GM23338 (cell line): Measurements from ENCODE around the gene ELOVL2. TPM values are rescaled to one million over a fixed set of nuclear protein-coding genes. Genes with fewer than 3 reads are reported as not detected.

Experiments
- ATAC-seq: fragments of 200-7000 bp; cut with Tn5 transposase; 3 replicates; pipeline ENCODE4 v1.9.1; 2020
- DNase-seq: peaks from one replicate; pipeline ENCODE4 v3.0.0-alpha.2; 2015; ENCODE audit warnings: low spot score
- H2AFZ ChIP-seq: fragments of 200-600 bp; sonication (generic); 2 replicates; pipeline ENCODE4 v1.8.0; 2016; ENCODE audit warnings: antibody characterized with exemption, mild to moderate bottlenecking, moderate library complexity
- H3F3A ChIP-seq: fragments of 200-600 bp; sonication (generic); replicated peaks from 2 replicates; pipeline ENCODE4 v1.8.0; 2017; ENCODE audit warnings: antibody characterized with exemption, mixed run types, low read depth
- H3K27ac ChIP-seq: fragments of 200-600 bp; sonication (generic); 2 replicates; pipeline ENCODE4 v1.6.1; 2016; ENCODE audit warnings: low read depth
- H3K27me3 ChIP-seq: fragments of 200-600 bp; sonication (generic); 2 replicates; pipeline ENCODE4 v1.8.0; 2016; ENCODE audit warnings: mild to moderate bottlenecking, mixed run types, moderate library complexity; ENCODE audit not compliant: insufficient read depth
- H3K36me3 ChIP-seq: fragments of 200-600 bp; sonication (generic); 2 replicates; pipeline ENCODE4 v1.8.0; 2016; ENCODE audit warnings: mild to moderate bottlenecking; ENCODE audit not compliant: insufficient read depth
- H3K4me1 ChIP-seq: fragments of 200-600 bp; sonication (generic); 2 replicates; pipeline ENCODE4 v1.8.0; 2016; ENCODE audit warnings: mild to moderate bottlenecking, moderate library complexity; ENCODE audit not compliant: insufficient read depth
- H3K4me2 ChIP-seq: fragments of 200-600 bp; sonication (generic); 2 replicates; pipeline ENCODE4 v1.7.1; 2017; ENCODE audit warnings: mixed run types
- H3K4me3 ChIP-seq: fragments of 200-600 bp; sonication (generic); 2 replicates; pipeline ENCODE4 v1.6.1; 2016; ENCODE audit warnings: mixed run types
- H3K79me2 ChIP-seq: fragments of 200-600 bp; sonication (generic); replicated peaks from 2 replicates; pipeline ENCODE4 v1.8.0; 2017; ENCODE audit warnings: mild to moderate bottlenecking; ENCODE audit not compliant: insufficient read depth
- H3K9me2 ChIP-seq: fragments of 200-600 bp; sonication (generic); 2 replicates; pipeline ENCODE4 v1.8.0; 2017; ENCODE audit not compliant: insufficient read depth
- H4K20me1 ChIP-seq: fragments of 200-600 bp; sonication (generic); replicated peaks from 2 replicates; pipeline ENCODE4 v1.8.0; 2017; ENCODE audit warnings: mild to moderate bottlenecking; ENCODE audit not compliant: insufficient read depth
- H3K27ac Mint-ChIP-seq: 2 replicates; pipeline ENCODE4 v1.8.0; 2020; ENCODE audit warnings: inconsistent platforms, mild to moderate bottlenecking, moderate library complexity, mixed read lengths
- H3K27me3 Mint-ChIP-seq: 3 replicates; pipeline ENCODE4 v1.8.0; 2022; ENCODE audit warnings: low read depth, mild to moderate bottlenecking, moderate library complexity, mixed read lengths, inconsistent platforms; ENCODE audit not compliant: insufficient read depth, poor library complexity
- H3K36me3 Mint-ChIP-seq: 3 replicates; pipeline ENCODE4 v1.8.0; 2021; ENCODE audit warnings: low read depth, mild to moderate bottlenecking, inconsistent platforms, moderate library complexity, mixed read lengths
- H3K4me1 Mint-ChIP-seq: 3 replicates; pipeline ENCODE4 v1.8.0; 2020; ENCODE audit warnings: mild to moderate bottlenecking, inconsistent platforms, mixed read lengths
- H3K4me3 Mint-ChIP-seq: 3 replicates; pipeline ENCODE4 v1.8.0; 2021; ENCODE audit warnings: moderate library complexity, mild to moderate bottlenecking, inconsistent platforms, mixed read lengths
- H3K9me3 Mint-ChIP-seq: 3 replicates; pipeline ENCODE4 v1.8.0; 2020; ENCODE audit warnings: moderate library complexity, mild to moderate bottlenecking, inconsistent platforms, mixed read lengths
- CREB1 ChIP-seq: fragments of 250-450 bp; sonication (Bioruptor Pico); IDR thresholded peaks from 2 replicates; pipeline ENCODE4 v1.5.0; 2020; ENCODE audit warnings: low read depth, mild to moderate bottlenecking, moderate library complexity
- CTCF ChIP-seq, 2 experiments: fragments of 200-600 bp in 1 of 2; sonication (generic) in 1 of 2; conservative IDR thresholded peaks; 2 replicates each; pipeline versions ENCODE4 v1.5.1 to v1.6.1; 2016 to 2017; ENCODE audit warnings: antibody characterized with exemption in 2 of 2, low read depth in 2 of 2, mild to moderate bottlenecking in 2 of 2, moderate library complexity in 1 of 2
- EZH2phosphoT487 ChIP-seq: fragments of 200-600 bp; sonication (generic); IDR thresholded peaks from one replicate; pipeline ENCODE4 v1.8.1; 2018; ENCODE audit warnings: antibody characterized with exemption; ENCODE audit not compliant: unreplicated experiment
- NANOG ChIP-seq: IDR thresholded peaks from 2 replicates; pipeline ENCODE4 v1.6.1; 2016; ENCODE audit warnings: antibody characterized with exemption, borderline replicate concordance
- POLR2AphosphoS5 ChIP-seq: IDR thresholded peaks from 2 replicates; pipeline ENCODE4 v1.6.1; 2016; ENCODE audit warnings: antibody characterized with exemption, low read depth
- polyA plus RNA-seq: library from polyadenylated mRNA; unstranded; fragments of >200 nt; fragmentation: Nextera tagmentation; extraction: Ambion mirVana; gene quantifications from 2 replicates; pipeline ENCODE4 v1.2.1, GENCODE V29; 2016
- total RNA-seq: library from RNA; depleted of rRNA; stranded (reverse); fragments of >200 nt; shearing (Covaris generic); gene quantifications from 2 replicates; pipeline ENCODE4 v1.2.3, GENCODE V29; 2014
- TF ChIP-seq, protein P1 (sequence below): IDR thresholded peaks from one replicate; pipeline ENCODE4 v1.6.1; 2018; ENCODE audit warnings: antibody characterized with exemption; ENCODE audit not compliant: unreplicated experiment

ELOVL2 gene
- total and polyA plus RNA-seq, 2 experiments from 2014 or later: 1.2 to 1.6 TPM

- TF ChIP-seq POLR2AphosphoS5 (no peak), EZH2phosphoT487 (no peak), NANOG (no peak)
- TF ChIP-seq, protein P1, sequence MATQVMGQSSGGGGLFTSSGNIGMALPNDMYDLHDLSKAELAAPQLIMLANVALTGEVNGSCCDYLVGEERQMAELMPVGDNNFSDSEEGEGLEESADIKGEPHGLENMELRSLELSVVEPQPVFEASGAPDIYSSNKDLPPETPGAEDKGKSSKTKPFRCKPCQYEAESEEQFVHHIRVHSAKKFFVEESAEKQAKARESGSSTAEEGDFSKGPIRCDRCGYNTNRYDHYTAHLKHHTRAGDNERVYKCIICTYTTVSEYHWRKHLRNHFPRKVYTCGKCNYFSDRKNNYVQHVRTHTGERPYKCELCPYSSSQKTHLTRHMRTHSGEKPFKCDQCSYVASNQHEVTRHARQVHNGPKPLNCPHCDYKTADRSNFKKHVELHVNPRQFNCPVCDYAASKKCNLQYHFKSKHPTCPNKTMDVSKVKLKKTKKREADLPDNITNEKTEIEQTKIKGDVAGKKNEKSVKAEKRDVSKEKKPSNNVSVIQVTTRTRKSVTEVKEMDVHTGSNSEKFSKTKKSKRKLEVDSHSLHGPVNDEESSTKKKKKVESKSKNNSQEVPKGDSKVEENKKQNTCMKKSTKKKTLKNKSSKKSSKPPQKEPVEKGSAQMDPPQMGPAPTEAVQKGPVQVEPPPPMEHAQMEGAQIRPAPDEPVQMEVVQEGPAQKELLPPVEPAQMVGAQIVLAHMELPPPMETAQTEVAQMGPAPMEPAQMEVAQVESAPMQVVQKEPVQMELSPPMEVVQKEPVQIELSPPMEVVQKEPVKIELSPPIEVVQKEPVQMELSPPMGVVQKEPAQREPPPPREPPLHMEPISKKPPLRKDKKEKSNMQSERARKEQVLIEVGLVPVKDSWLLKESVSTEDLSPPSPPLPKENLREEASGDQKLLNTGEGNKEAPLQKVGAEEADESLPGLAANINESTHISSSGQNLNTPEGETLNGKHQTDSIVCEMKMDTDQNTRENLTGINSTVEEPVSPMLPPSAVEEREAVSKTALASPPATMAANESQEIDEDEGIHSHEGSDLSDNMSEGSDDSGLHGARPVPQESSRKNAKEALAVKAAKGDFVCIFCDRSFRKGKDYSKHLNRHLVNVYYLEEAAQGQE: no peak
Measured at GRCh38 chr6:11012976-11013720, 31.0 kb downstream of the ELOVL2 start (continued).

- DNase-seq (no peak), ATAC-seq (no peak)
- Histone ChIP-seq H3K27ac (no peak overlapping the region), H3K4me3 (no peak overlapping the region), H3K36me3 (no peaks in the 10 kb centered on the region), H3K27me3 (no peaks in the 10 kb centered on the region), H2AFZ (no peak overlapping the region), H3K9me2 (no peaks in the 10 kb centered on the region), H3K79me2 (no peaks in the 10 kb centered on the region), H3F3A (no peaks in the 10 kb centered on the region), H3K4me1 (peaks cover 14% of the 10 kb centered on the region; the same call in 1 of the 2 replicates), H3K4me2 (no peak overlapping the region), H4K20me1 (no peaks in the 10 kb centered on the region)
- Mint-ChIP-seq H3K27me3 (peaks cover 8% of the 10 kb centered on the region), H3K4me3 (no peak overlapping the region), H3K27ac (no peak overlapping the region), H3K4me1 (peaks cover 26% of the 10 kb centered on the region), H3K9me3 (no peaks in the 10 kb centered on the region), H3K36me3 (no peaks in the 10 kb centered on the region)
- TF ChIP-seq, protein P1: no peak
- TF ChIP-seq CREB1 (CRISPR knock-in tag): no peak
- no peak for TF ChIP-seq CTCF (conservative IDR thresholded peaks at IDR 0.05; ENCODE audit: low read depth in 2 of 2)
Measured at GRCh38 chr6:11012295-11012754, 31.8 kb downstream of the ELOVL2 start.
